DMS 273 (cell line): ENCODE results near the gene F10.
A peak's percentile ranks its signal among the peaks of the same experiment; 100 is the strongest.

Experiments
- DNase-seq: peaks from one replicate; lab custom pipeline; 2025; ENCODE audit not compliant: unreplicated experiment; lab: John Stamatoyannopoulos, UW

The F10 gene

DNA sequence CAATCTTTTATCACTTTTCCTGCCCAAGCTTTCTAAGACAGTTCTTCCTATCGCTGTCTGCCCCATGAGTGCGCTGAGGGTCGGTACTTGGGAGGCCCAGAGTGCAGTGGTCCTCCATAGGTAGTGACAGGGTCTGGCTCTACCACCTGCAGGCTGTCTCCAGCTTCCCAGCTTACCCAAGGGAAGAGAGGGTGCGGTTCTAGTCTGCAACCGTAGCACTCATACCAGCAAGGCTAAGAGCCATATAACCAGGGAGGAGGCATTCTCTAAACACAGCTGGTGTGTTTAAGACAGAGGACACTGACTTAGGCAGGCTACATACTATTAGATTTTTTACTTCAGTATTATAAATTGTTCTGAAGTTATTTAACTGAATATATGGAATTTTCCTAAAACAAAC is 44.1 kb downstream of the F10 start:
- DNase-seq, result no peak

DNA sequence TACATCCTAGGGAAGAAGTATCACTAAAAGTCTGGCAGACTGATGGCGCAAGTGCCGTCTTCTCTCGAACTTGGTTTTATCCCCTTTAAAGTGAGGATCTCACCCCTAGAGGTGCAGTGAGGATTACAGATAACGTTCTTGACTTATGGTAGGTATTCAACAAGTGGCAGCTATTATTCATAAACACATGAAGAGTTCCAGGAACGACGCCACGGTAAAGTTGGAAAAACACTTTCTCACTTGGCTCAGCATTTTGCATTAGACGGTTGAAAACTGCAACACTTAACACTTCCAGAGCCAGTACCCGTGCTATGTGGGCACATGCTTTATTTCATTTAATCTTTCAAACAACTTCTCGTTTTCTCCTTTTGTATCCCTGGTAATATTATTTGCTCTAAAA is 44.6 kb downstream of the F10 start:
- DNase-seq, result no peak

DNA sequence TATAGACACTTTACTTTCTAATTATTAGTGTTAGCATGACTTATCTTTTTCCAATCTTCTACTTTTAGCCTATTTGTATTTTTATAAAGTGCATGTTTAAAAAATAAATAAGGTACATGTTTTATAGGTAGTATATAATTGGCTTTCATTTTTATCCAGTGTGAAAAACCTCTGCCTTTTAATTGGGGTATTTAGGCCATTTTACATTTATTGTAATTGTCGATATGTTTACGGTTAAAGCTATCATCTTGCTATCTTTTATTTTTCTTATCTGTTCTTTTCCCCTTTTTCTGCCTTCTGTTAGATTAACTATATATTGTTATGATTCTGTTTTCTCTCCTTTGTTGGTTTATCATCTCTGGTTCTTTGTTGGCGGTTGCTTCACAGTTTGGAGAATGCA is 45.0 kb downstream of the F10 start:
- DNase-seq, result no peak

DNA sequence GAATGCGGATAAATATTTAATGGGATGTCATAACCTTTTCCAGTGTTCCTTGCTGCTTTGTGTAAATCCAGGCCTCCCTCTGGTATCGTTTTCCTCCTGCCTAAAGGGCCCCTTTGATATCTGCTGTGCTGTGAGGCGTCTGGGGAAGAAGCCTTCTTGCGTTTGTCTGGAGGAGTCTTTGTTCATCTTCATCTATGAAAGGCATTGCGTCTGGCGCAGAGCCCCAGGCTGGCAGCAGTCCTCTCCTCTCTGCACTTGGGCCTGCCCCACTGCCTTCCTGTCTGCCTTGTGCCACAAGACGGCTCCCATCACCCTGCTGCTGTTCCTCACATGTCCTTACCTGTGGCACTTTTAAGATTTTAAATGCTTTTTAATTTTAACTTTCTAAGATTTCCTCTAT is 45.6 kb downstream of the F10 start:
- no peak for DNase-seq

- no peak for DNase-seq
Observed at GRCh38 chr13:113169277-113170272, 47.0 kb downstream of the F10 start.

- DNase-seq, result no peak
Observed at GRCh38 chr13:113170511-113170910, 47.9 kb downstream of the F10 start.

DNA sequence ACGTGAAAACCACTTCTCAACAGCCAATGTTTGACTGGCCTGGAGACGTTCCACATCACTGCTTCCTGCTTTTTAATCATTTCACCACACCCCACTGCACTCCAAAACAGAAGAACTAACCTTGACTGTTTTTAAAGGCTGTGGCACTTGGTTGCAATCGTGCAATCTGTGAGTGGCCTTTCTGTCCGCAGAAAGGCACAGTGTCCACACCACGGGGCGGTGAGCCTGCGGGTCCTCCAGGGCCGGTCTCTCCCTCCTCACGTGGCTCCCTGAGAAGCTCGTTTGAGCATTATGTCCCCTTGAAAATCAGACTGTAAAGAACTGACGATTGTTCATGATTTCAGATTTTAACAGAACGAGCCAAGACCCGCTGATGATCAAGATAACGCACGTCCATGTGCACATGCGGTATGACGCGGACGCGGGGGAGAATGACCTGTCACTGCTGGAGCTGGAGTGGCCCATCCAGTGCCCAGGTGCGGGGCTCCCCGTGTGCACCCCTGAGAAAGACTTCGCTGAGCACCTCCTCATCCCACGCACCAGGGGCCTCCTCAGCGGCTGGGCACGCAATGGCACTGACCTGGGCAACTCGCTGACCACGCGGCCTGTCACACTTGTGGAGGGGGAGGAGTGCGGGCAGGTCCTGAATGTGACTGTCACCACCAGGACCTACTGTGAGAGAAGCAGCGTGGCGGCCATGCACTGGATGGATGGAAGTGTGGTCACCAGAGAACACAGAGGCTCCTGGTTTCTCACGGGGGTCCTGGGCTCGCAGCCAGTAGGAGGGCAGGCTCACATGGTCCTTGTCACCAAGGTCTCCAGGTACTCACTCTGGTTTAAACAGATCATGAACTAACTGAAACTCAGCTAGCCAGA is 48.9 kb downstream of the F10 start:
- DNase-seq, result no peak

GRCh38 chr13:113172419-113172926 is 49.9 kb downstream of the F10 start:
- no peak for DNase-seq

- DNase-seq, result no peak
Observed at GRCh38 chr13:113176280-113176679, 53.7 kb downstream of the F10 start.

DNA sequence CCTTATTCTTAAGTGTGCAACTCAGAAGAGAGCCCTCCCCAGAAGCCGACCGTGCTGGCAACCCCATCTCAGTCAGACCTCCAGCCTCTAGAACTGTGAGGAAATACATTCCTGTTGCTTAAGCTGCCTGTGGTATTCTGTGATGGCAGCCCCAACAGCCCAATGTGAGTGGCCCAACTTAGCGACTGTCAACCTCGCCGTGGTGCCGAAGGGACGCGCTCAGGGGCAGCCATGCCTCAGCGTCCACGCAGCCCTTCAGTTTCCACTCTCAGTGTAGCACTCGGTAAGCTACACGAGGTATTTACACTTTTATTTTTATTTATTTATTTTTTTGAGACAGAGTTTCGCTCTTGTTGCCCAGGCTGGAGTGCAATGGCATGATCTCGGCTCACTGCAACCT is 54.2 kb downstream of the F10 start:
- DNase-seq, result no peak

GRCh38 chr13:113178070-113178895 is 55.7 kb downstream of the F10 start:
- DNase-seq, result no peak

GRCh38 chr13:113178896-113179167 is 56.2 kb downstream of the F10 start:
- no peak for DNase-seq

GRCh38 chr13:113179374-113180230 is 57.0 kb downstream of the F10 start:
- no peak for DNase-seq

- DNase-seq, result no peak
Observed at GRCh38 chr13:113182046-113182445, 59.4 kb downstream of the F10 start.

- no peak for DNase-seq
Observed at GRCh38 chr13:113183450-113184129, 61.0 kb downstream of the F10 start.

- no peak for DNase-seq
Observed at GRCh38 chr13:113184568-113185440, 62.2 kb downstream of the F10 start.

DNA sequence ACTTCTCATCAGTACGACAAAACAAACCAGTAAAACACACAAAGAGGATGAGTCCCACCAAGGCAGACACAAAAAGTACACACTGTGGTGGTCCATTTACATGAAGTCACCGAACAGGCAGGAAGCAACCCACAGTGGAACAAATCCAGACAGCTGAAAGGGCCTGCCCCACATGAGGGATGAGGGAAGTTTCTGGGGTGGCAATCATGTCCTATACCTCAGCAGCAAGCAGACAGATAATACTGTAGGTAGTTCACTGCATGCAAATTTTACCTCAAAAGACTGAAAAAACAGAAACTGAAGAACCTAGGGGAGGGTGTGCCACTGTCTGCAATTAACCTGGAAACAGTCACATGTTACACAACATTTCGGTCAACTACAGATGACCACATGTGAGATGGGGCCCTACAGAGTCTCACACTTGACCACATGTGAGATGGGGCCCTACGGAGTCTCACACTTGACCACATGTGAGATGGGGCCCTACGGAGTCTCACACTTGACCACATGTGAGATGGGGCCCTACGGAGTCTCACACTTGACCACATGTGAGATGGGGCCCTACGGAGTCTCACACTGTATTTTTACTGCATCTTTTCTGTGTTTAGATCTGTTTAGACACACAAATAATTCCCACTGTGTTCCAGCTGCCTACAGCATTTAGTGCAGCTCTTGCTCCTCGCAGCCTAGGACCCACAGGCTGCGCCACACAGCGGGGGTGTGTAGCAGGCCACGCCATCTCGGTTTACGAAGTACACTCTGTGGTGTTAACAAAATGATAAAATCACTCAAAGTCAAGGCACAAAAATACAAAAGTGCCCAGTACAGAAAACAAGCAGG is 63.7 kb downstream of the F10 start:
- DNase-seq, result no peak

DNA sequence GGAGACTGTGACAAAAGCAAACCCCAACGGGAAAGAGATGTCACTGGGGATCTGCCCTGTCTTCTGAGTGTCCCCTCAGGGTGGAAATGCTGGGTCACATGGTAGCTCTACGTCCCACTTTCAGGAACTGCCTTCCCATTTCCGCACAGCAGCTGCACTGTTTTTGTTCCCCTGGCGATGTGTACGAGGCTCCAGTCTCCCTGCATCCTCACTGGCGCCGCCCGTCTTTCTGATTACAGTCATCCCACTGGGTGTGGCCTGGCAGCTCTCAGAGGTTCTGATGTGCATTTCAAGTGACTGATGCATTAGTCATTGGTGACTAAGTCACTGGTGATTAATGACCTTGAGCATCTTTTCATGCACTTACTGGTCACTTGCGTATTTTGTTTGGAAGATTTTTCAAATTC is 64.7 kb downstream of the F10 start:
- DNase-seq, result peak; percentile 14
